HG02970 (cell line): ENCODE measurements around the gene PODXL2.
"Not testable (repeated sequence)": the region's sequence is repeated elsewhere in the genome, so short reads cannot be mapped to it uniquely, and the experiment has no call there.

ENCODE experiments used
- ATAC-seq: cut with Tn5 transposase; IDR thresholded peaks from one replicate; pipeline ENCODE4 v1.9.1; 2021; ENCODE audit warnings: mild to moderate bottlenecking, moderate library complexity, moderate number of reproducible peaks; ENCODE audit not compliant: unreplicated experiment, low FRiP score

PODXL2 gene

DNA sequence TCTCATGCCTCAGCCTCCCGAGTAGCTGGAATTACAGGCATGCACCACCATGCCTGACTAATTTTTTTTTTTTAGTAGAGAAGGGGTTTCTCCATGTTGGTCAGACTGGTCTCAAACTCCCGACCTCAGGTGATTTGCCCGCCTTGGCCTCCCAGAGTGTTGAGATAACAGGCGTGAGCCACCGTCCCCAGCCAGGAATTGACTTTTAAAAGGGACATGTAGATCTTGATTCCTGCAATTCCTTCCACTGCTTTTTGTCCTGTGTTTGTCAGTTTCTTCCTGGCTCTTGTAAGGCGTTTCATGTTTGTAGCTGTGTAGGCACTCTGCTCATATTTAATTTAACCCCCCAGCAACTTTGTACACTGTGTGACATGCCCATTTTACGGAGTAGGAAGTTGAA, 23.4 kb upstream of the PODXL2 start:
- not testable (repeated sequence) for ATAC-seq

- no peak for ATAC-seq
Observed at GRCh38 chr3:127606086-127606805, 22.7 kb upstream of the PODXL2 start.

- ATAC-seq = no peak
Observed at GRCh38 chr3:127606981-127607595, 21.9 kb upstream of the PODXL2 start.

GRCh38 chr3:127607675-127608361, 21.2 kb upstream of the PODXL2 start:
- no peak for ATAC-seq

DNA sequence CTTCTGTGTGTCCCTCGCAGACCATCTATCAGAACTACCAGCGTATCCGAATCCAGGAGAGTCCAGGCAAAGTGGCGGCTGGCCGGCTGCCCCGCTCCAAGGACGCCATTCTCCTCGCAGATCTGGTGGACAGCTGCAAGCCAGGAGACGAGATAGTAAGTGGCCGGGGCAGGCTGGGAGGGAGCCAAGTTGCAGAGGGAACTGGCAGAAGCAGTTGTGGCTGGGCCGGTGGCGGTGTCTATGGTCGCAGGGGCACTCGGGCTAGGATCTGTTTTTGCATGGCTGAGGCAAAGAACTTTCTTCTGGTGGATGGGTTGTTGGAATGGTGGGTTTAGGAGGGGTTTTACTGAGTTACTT, 20.6 kb upstream of the PODXL2 start:
- ATAC-seq = no peak

GRCh38 chr3:127610105-127610504, 18.9 kb upstream of the PODXL2 start:
- ATAC-seq = no peak

GRCh38 chr3:127611251-127611650, 17.7 kb upstream of the PODXL2 start:
- no peak for ATAC-seq

GRCh38 chr3:127612966-127613365, 16.0 kb upstream of the PODXL2 start:
- ATAC-seq = no peak

GRCh38 chr3:127613406-127613805, 15.6 kb upstream of the PODXL2 start:
- no peak for ATAC-seq

GRCh38 chr3:127614928-127615589, 13.9 kb upstream of the PODXL2 start:
- no peak for ATAC-seq

DNA sequence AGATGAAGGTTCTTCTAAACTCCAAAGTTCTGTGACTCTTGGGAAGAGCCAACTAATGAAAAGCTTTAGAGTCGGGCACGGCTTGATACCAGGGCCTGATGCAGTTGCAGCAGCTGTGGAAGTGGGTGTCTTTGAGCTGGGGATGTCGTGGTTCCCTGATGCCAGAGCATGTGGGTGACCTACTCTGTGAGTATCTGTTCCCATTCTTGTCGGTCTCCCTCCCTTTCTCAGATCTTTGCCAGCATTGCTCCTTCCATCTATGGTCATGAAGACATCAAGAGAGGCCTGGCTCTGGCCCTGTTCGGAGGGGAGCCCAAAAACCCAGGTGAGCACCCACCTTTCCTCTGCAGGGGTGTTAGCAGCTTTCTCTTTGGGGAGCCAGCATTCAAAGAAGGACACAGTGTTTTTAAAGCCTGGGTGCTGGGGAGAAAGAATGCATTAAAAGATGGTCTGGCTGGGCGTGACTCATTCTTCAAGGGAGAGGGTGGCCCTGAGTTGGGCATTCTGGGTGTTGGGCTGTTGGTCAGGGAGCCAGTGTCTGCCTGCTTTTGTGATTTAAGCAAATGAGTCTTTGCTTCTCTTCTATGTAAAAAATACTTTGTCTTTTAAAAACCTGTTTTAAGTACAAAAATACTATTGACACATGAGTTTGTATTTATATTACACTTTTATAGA, 13.2 kb upstream of the PODXL2 start:
- ATAC-seq = no peak

DNA sequence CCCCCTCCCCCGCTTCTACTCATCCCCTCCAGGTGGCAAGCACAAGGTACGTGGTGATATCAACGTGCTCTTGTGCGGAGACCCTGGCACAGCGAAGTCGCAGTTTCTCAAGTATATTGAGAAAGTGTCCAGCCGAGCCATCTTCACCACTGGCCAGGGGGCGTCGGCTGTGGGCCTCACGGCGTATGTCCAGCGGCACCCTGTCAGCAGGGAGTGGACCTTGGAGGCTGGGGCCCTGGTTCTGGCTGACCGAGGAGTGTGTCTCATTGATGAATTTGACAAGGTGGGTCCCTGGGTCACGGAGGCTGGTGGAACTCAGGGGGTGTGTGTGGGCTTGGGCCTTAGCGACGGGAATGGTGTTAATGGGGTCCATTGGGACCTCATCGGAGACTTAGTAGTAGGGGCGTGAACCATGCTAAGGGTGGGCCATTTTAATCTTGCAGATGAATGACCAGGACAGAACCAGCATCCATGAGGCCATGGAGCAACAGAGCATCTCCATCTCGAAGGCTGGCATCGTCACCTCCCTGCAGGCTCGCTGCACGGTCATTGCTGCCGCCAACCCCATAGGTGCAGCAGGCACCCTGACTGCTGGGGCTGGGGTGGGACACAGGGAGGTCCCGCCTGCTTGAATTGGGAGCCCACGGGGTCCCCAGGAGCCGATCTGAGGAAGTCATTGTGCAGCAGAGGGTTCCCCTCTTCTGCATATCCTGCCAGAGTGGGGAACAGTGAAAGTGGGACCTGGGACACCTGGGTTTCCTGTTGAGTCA, 12.0 kb upstream of the PODXL2 start:
- ATAC-seq = no peak

- no peak for ATAC-seq
Observed at GRCh38 chr3:127618891-127619290, 10.1 kb upstream of the PODXL2 start.

- no peak for ATAC-seq
Observed at GRCh38 chr3:127620637-127621375, 8.2 kb upstream of the PODXL2 start.

- ATAC-seq = no peak
Observed at GRCh38 chr3:127622031-127622430, 7.0 kb upstream of the PODXL2 start.

GRCh38 chr3:127622772-127623576, 6.0 kb upstream of the PODXL2 start:
- no peak for ATAC-seq

DNA sequence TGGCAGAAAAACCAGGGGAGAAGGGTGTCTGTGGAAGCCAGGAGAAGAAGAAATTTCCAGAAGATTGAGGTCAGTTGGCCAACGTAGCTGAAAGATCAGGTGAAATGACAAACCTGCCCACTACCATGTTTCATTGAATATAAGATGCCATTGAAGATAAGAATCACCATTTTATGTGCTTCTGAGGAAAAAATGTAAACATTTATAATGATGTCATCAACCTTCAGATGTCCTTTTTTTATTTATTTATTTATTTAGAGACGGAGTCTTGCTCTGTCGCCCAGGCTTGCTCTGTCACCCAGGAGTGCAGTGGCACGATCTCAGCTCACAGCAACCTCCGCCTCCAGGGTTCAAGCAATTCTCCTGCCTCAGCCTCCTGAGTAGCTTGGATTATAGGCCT, 4.9 kb upstream of the PODXL2 start:
- no peak for ATAC-seq

- ATAC-seq = no peak
Observed at GRCh38 chr3:127625821-127626220, 3.2 kb upstream of the PODXL2 start.

DNA sequence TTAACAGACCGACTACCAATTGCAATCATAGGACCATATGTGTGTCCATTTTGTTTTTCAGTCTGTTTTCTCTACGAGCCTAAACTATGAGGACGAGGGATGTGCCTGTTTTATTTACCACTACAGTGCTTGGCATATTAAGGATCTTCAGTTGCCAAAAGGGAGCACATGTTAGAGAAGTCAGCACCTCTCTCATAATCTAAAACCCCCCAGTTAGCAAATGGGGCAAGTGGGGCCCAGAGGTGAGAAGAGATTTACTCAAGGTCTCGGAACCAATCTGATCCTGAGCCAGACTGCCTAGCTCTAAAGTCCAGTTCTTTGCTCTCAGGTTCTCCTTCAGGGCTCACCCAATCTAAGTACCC, 578 bp upstream of the PODXL2 start:
- ATAC-seq = no peak
